ENCODE data around the gene ATAD3B.
"Not testable (repeated sequence)": the region's sequence is repeated elsewhere in the genome, so short reads cannot be mapped to it uniquely, and the experiment has no call there.

The ATAD3B gene

DNA sequence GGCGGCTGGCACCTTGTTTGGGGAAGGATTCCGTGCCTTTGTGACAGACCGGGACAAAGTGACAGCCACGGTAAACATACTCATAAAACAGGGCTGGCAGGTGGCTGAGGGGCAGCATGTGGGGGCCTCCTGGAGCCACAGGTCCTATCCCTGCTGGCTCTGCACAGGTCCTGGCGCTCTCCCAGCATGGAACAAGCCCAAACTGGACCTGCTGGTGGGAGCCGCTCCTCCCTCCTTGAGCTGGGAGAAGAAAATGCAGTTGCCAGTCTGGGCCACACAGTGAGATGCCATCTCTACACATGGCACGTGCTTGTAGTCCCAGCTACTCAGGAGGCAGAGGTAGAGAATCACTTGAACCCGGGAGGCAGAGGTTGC lies 19.2 kb upstream of the ATAD3B start:
- DNase-seq (ENCODE audit: low spot score), result not testable (repeated sequence)

DNA sequence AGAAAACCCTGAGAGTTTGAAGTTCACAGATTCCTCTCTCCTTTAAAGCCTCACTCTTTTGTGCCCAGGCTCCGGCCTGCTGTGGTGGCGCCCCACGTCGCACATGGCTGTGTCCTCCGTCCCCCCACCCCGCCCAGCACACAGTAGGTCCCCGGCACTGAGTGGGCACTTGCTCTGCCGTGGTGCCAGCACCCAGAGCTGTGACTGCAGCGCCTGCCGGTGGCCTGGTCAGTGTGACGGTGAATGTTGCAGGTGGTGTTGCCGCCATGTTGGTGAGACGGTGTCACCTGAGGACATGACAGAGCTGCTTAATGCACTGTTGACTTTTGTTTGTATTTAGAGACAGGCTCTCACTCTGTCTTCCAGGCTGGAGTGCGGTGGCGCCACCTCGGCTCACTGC lies 18.7 kb upstream of the ATAD3B start:
- no peak for DNase-seq (ENCODE audit: low spot score)

DNA sequence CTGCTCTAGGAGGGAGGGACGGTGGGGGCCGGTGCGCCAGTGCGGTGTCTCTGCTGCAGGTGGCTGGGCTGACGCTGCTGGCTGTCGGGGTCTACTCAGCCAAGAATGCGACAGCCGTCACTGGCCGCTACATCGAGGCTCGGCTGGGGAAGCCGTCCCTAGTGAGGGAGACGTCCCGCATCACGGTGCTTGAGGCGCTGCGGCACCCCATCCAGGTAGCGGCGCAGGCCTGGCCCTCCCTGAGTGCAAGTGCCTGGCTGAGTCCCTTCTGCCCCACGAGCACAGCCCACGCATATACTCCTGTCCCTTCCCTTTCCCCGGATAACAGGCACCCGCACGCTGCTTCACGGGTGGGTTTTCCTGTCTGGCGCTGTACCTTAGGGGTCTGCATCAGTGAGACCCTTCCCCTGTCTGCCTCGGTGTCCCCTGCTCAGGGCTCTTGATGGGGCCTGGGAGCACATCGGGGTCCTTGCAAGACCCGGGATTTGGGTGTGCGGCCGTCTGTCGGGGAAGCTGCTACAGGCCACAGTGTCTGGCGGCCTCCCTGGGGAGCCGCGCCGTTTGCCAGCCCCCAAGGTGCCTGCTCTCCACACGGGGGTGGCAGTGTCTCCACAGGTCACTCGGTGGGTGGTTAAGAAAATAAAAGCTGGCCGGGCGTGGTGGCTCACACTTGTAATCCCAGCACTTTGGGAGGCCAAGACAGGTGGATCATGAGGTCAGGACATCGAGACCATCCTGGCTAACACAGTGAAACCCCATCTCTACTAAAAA lies 17.1 kb upstream of the ATAD3B start:
- not testable (repeated sequence) for DNase-seq (ENCODE audit: low spot score)

DNA sequence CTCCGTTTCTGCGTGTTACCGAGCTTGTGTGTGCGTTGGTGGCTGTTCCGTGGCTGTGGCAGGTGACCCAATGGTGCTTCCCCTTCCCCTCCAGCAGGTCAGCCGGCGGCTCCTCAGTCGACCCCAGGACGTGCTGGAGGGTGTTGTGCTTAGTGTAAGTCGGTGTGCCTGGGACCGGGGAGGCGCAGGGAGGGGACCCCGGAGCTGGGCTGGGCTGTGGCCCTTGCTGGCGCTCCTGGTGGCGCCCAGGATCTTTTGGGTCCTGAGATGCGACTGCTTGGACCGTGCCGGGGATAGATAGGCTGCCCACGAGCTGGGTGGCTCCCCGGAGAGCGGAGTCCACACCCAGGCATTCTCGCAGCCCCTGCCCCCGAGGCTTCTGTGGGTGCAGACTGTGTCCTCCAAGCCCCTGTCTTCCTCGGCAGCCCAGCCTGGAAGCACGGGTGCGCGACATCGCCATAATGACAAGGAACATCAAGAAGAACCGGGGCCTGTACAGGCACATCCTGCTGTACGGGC lies 16.1 kb upstream of the ATAD3B start:
- no peak for DNase-seq (ENCODE audit: low spot score)

DNA sequence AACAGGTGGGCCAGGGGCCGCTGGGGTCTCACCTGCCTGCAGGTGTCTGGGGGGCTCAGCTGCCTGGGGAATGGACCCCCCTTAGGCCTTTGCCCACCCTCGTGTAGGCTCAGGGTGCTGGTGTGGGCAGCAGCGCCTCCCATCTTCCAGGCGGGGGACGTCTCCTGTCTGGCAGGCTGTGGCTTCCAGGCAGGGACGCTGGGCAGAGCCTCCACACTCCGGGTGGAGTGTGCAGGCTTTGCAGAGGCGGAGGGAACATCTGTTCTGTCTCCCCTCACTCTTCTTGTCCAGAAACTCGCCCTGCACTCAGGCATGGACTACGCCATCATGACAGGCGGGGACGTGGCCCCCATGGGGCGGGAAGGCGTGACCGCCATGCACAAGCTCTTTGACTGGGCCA lies 15.6 kb upstream of the ATAD3B start:
- not testable (repeated sequence) for DNase-seq (ENCODE audit: low spot score)

DNA sequence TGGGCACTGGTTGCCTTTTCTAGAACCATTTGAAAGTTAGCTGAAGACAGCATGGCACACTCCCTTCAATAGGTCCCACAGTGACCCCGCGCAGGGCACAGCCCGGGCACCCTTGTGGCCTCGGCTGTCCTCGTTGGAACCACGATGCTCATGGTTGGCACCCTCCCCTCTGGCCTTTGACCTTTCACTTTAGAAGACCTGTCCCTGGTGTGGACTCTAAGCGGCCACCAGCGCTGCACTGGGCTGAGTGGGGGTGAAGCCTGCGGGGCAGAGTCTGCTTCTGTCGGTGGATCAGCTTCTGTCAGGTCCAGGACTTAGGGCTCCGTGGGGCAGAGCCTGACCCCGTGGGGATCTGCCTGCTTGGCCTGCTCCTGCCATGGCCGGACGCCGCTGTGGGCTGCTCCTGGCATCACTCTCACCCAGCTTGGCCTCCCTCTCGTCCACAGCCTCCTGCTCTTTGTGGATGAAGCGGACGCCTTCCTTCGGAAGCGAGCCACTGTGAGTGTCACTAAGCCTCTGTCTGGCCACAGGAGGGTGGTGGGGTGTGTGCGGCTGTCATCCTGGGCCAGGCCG lies 14.8 kb upstream of the ATAD3B start:
- not testable (repeated sequence) for DNase-seq (ENCODE audit: low spot score)

DNA sequence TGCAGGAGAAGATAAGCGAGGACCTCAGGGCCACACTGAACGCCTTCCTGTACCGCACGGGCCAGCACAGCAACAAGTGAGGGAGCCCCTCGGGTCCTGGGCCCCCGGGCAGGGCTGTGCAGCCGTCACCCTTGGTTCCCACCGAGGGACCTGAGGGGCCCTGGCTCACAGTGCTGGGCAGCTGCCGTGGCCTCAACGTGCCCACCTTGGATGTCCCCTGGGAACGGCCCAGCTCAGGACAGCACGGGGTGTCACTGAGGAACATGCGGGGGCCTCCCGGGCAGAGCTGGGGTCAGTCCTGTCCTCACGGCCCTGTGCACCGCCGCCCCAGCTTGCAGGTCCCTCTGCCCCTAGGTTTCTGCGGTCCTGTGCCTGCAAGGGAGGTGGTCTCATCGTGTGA lies 12.4 kb upstream of the ATAD3B start:
- not testable (repeated sequence) for DNase-seq (ENCODE audit: low spot score)

DNA sequence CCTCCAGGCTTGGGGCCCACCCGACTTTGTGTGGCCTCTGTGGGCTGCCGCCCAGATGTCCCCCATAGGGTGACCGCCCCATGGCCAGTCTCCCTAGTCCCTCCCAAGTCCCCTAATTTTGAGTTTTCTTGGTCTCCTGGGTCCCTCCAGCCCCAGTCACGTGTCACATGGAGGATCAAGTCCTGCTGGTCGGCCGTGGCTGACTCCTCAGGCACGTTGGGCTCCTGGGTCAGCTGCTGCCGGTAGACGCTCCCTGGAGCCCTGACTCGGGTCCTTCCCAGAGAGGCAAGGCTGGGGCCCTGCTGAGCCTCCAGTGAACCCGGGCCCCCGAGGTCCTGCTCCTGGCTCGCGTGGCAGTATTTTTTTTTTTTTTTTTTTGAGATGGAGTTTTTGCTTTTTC lies 11.9 kb upstream of the ATAD3B start:
- DNase-seq (ENCODE audit: low spot score), result not testable (repeated sequence)

DNA sequence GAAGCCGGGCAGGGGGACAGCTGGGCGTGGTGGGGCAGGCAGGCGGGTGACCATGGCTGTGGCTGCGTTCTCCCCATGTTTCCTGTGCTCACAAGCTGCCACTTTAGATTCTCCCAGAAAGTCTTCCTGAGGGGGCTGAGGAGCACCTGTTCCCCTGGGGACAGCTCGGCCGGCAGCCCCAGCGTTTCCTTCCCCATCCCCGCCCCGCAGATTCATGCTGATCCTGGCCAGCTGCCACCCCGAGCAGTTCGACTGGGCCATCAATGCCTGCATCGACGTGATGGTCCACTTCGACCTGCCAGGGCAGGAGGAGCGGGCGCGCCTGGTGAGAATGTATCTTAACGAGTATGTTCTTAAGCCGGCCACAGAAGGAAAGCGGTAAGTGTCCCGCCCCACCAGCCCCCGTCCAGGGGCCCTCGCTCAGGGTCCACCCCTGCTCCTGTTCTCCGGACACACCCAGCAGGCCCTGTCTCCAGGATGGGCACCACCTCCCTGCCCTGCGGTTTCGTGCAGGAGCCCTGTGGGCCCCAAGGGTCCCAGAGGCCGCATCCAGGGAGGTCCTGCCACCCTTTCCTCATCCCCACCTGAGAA lies 10.9 kb upstream of the ATAD3B start:
- DNase-seq (ENCODE audit: low spot score), result no peak

DNA sequence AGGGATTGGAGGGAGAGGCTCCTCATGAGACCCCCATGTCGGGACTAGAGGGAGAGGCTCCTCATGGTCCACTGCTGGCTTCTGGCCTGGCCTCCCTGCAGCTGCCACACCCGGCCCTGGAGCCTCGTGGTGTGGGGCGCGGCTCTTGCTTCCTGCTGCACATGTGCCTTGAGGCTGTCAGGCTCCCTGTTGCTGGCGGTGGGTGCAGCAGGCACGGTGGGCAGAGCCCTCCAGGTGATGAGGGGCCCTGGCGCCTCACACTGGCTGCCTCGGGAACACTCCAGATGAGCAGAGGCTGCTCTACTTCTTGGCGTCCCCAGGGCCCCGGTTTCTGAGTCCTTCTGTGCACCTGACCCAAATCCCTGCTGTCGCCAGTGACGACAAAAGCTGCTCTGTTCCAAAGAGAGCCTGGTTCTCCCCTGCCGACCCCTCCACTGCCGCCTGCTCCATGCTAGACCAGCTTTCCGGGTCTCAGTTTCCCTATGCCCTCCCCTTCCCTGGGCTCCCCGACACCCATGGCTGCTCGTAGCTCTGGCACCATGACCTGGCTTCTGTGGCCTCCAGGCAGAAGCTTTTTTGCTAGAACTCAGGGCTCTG lies 9.7 kb upstream of the ATAD3B start:
- no peak for DNase-seq (ENCODE audit: low spot score)

DNA sequence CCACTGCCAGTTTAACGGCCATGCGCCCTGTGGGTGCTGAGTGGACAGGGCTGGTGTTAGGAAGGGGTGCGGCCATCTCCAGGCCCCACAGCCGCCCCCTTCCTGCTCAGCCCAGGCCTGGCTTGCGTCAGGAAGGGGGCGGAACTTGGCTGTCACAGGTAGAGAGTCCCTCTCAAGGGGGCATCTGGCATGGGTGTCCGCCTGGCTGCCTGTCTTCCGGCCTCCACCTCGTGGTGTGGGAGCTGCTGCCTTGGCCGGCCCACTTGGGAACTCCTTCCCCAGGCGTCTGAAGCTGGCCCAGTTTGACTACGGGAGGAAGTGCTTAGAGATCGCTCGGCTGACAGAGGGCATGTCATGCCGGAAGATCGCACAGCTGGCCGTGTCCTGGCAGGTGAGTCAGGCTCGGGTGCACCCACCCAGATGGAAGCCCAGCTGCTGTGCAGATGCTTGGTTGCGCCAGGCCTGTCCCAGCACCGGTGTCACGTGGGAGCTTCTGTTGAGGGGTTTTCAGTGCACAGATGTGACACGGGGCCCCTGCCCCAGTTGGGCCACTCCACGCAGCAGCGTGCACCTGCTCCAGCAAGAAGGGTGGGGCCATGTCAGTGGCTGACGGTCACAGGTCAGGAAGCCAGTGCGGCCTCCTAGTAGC lies 9.1 kb upstream of the ATAD3B start:
- DNase-seq (ENCODE audit: low spot score), result peak; percentile 29

DNA sequence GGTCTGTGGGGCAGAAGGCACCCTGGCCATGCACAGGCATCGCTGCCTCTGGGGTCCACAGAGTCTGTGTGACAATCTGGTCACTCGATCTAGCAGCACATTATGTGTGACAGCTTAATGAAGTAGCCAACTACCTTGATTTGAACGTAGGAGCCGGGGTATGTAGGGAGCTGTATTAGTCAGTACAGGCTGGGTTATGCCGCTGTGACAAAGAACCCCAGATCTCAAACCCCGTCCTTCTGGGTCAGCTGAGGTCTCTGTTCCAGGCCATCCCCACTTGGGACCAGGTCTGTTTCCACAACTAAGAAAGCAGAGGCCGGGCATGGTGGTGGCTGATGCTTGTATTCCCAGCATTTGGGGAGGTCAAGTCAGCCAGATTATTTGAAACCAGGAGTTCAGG lies 8.3 kb upstream of the ATAD3B start:
- no peak for DNase-seq (ENCODE audit: low spot score)

DNA sequence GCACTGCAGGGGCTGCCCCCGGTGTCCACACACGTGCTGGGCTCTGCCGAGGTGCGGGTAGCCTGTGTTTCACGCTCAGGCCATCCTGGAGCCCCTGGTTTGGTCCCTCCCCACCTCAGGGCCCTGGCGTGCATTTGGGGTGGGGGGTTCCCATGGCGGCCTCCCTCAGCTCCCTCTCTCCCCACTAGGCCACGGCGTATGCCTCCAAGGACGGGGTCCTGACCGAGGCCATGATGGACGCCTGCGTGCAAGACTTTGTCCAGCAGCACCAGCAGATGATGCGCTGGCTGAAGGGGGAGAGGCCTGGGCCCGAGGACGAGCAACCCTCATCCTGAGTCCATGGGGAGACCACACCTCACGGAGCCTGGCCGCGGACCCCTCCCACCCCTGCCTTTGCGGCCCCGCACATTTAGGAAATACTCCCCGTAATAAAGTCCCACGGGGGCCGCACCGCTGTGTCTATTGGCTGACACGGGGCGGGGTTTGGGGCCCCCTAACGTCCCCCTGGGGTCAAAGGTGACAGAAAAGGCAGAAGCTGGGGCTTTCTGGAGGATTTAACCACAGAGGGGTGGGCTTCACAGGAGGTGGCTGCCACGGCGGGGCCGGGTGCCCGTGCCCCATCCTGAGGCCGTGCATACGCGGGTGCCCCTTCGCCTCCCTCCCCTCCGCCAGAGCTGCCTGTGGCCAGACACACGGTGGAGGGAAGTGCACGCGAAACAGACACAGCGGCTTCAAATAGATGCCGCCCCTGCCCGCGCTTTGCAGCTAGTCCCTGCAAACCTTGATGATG lies 3.2 kb upstream of the ATAD3B start:
- not testable (repeated sequence) for DNase-seq (ENCODE audit: low spot score)

DNA sequence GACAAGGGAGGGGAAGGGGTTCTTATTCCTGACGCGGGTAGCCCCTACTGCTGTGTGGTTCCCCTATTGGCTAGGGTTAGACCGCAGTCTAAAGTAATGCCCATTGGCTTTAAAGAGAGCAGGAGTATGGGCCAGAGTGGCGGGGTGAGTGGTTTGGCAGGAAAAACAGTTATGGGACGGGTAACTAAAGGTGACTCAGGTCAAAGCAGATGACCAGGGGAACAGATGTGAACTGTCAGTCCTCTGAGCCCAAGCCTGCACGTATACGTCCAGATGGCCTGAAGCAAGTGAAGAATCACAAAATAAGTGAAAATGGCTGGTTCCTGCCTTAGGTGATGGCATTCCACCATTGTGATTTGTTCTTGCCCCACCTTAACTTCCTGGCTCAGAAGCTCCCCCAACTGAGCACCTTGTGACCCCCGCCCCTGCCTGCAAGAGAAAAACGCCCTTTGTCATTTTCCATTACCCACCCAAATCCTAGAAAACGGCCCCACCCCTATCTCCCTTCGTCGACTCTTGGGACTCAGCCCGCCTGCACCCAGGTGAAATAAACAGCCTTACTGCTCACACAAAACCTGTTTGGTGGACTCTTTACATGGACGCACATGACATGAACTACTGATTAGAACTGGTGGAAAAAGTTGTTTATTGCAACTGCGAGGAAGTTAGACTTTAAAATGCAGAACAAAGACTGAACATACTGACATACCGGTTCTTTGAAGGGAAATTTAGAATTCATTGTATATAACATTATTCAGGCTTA lies 758 bp upstream of the ATAD3B start:
- DNase-seq (ENCODE audit: low spot score), result no peak

DNA sequence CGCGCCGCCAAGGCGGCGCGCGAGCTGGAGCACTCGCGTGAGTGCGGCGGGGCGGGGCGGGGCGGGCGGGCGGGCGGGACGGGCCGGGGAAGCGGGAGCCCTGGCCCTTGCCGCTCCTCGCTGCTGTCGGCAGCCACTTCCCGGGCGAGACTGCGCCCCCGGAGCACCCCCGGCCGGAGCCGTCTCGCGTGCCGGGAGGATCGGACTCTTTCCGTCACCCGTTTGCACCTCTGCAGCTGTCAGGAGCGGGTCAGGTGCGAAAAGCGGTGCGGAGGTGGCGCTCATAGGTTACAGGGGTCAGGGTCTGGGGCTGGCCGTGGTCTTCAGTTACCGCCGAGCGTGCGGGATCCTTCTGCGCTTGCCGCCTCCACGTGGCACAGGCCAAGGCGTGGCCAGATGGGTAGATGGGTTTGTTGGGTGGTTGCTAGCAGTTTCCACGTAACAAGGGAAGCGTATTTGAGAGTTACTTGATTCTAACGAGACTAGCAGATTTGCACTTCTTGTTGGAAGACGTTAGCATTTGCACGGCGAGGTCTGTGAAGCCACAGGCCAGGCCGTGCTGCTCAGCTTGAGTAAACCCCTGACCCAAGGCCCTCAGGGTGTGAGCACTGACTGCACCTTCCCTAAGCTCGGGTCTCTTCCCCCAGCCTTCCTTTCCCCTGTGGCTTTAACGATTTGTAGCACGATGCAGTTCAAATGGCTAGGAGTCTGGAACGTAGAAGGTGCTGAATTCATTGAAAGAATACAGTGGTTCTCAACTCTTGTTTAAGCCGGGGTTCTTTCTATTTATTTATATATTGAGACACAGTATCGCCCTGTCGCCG lies 700 bp downstream of the ATAD3B start:
- not testable (repeated sequence) for DNase-seq (ENCODE audit: low spot score)

DNA sequence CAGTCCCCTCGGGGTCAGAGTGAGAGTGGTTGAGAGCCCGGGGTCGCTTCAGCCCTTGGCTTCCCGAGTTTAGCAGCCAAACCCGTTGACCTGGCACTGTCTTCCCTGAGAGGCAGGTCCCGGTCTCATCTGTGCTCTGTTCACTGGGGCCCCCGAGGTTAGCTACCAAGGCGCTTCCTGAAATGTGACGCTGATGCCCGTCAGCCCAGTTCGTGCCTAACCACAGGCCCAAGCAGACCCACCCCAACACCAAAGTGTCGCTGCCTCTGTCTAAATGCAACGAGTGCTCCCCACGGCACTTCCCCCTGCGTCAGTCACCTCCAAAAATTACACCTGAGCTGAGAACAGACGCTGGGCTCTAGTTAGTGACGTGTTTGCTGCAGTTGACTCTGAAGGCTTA lies 4.4 kb downstream of the ATAD3B start:
- not testable (repeated sequence) for DNase-seq (ENCODE audit: low spot score)

DNA sequence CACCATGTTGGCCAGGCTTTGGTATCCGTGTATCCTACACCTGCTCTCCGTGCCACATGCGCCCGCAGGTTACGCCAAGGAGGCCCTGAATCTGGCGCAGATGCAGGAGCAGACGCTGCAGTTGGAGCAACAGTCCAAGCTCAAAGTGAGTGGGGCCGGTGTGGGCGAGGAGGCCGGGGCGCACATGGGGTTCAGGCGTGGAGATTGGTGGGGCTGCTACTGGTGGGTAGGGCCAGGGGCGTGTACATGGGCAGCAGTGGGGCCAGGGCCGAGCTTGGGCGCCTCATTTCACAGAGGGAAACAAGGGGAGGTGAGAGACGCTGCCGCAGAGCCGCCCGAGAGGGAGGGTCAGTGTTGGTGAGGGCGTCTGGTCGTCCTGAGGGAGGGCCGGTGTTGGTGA lies 5.6 kb downstream of the ATAD3B start:
- DNase-seq (ENCODE audit: low spot score), result no peak

DNA sequence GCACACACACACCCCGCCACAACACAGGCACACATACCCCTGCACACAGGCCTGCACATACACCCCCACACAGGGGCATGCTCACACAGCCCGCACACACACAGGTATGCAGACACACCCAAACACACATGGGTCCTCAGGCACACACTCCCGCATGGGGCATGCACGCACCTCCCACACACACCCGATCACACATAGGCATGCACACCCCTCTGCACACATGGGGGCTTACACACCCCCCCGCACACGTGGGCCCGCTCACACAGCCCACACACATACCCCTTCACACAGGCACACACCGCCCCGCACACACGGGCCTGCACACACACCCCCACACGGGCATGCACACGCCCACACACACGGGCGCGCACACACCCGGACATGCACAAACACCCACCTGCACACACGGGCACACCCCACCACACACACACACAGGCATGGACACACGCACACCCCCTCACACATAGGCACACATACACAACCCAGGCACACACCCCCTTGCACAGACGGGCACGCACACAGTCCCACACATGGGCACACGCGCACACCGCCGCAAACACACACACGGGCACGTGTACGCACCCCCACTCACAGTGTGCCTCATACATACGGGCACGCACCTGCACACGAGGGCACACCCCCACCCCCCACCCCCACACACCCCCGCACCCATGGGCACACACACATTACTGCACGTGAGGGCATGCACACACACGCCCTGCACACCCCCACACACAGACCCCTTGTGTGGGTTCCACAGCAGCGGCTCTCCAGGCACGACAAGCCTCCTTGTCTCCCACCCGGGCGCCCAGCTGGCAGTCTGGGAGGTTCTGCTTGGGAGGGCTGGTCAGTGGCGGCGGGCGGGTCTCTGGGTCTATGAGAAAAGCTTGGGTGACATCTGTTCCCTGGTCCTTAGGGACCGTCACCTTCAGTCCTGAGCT lies 8.3 kb downstream of the ATAD3B start:
- DNase-seq (ENCODE audit: low spot score), result no peak

DNA sequence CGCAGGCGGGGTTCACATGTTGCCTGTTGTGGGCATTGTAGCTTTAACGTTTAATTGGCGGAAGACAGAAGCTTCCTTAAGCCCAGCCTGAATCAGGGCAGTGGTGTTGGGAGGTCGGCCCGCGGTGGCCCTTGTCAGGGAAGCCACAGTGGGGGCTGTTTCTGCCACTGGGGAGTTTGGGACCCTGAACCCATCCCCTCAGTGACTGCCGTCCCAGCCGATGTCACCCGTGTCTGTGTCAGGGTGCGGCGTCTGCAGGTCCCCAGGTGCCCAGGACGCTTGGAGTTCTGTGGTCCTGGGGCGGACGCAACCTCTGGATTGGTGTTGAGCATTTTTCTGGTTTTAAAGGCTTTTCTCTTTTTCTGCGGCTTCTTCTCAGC lies 8.9 kb downstream of the ATAD3B start:
- DNase-seq (ENCODE audit: low spot score), result not testable (repeated sequence)

Data from D341Med (cell line).